Heart left ventricle (tissue), 13 donors: Measurements from ENCODE around the gene RXFP3.
"Not testable (repeated sequence)": the region's sequence is repeated elsewhere in the genome, so short reads cannot be mapped to it uniquely, and the experiment has no call there.

Experiments used
- CTCF ChIP-seq, 12 donors: fragments of 200-600 bp; sonication (generic) in 4 of 12; IDR thresholded peaks; one replicate each; pipeline versions ENCODE4 v1.5.0 to v1.8.0; 2018 to 2022; ENCODE audit warnings: antibody characterized with exemption in 12 of 12, mild to moderate bottlenecking in 5 of 12
- POLR2A ChIP-seq, 2 donors: fragments of 450-650 bp; IDR thresholded peaks; one replicate each; pipeline ENCODE4 v1.6.1; 2017; ENCODE audit warnings: antibody characterized with exemption in 2 of 2, mild to moderate bottlenecking in 2 of 2, moderate library complexity in 2 of 2
- donor health status: ischemic (EF 13 %, LVEDD 7.1; RV severe dilation, severe dysfunction).
- donor health status: DM: no; HTN: yes; CAD: no.
- donor health status: DM: no; HTN: no; CAD: no.
- donor health status: ischemic (EF 25% LVEDD 6.9; RV normal size, moderate dysfunction).
- donor health status: ischemic (EF 25% LVEDD 5.7; RV mildly dilated, moderate dysfunction).
- donor health status: ischemic (EF 35%, LVEDD 5.7; RV mildly dilated, moderate dysfunction).
- donor health status: nonischemic (EF 11% LVEDD 7.7; RV severe dilation, severe dysfunction).
- donor health status: DM: yes; HTN: yes; CAD: no.
- donor health status: PGD.
- donor health status: ischemic (EF 29% LVEDD 5.4; RV normal size, mild dysfunction).
- donor health status: nonischemic (EF 23%, LVEDD 6.1; RV moderate dilation, normal function).

DNA sequence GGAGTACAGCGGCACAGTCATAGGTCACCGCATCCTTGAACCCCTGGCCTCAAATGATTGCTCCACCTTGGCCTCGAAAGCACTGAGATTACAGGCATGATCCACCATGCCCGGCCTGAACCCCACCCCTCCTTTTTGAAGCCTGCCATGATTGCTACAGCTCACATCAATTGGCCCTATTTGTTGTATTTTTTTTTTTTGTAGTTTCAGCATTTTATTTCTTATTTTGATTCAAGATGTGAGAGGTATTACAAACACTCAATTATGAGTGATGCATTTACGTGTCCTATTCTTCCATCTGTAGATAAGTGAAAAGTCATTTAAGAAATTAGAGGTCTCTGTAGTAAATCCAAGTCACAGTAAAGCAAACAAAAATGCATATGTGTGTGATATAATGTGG lies 16.0 kb downstream of the RXFP3 start:
- not testable (repeated sequence) for TF ChIP-seq POLR2A, CTCF (IDR thresholded peaks at IDR 0.05)
